Sciatic nerve (tissue), 2 donors: Measurements from ENCODE around the gene MSL3. TPM values are rescaled to one million over a fixed set of nuclear protein-coding genes. Genes with fewer than 3 reads are reported as not detected.

Experiments
- ATAC-seq: fragments of 200-7000 bp; cut with Tn5 transposase; one replicate; pipeline ENCODE4 v1.9.1; 2020; ENCODE audit warnings: mild to moderate bottlenecking, moderate library complexity
- DNase-seq: peaks from one replicate; pipeline ENCODE4 v3.0.0-alpha.2; 2020; ENCODE audit warnings: low spot score
- intact Hi-C: fragments of 100-400 bp; cut with DNase I; formaldehyde crosslinking; loops from one replicate; pipeline ENCODE4 v1.14.2; 2022
- total RNA-seq: library from RNA; stranded (reverse); fragmentation: NEBNext Ultra II Directional; extraction: Animal tissue kit (Norgen Biotek cat#: 25700); gene quantifications from one replicate; pipeline ENCODE4 v1.2.1, GENCODE V29; 2021
- donor health status: DM: no; HTN: no; CAD: no.
- donor health status: DM: no; HTN: no; CAD: no.

MSL3 gene
- 31.1 TPM for total RNA-seq

DNA sequence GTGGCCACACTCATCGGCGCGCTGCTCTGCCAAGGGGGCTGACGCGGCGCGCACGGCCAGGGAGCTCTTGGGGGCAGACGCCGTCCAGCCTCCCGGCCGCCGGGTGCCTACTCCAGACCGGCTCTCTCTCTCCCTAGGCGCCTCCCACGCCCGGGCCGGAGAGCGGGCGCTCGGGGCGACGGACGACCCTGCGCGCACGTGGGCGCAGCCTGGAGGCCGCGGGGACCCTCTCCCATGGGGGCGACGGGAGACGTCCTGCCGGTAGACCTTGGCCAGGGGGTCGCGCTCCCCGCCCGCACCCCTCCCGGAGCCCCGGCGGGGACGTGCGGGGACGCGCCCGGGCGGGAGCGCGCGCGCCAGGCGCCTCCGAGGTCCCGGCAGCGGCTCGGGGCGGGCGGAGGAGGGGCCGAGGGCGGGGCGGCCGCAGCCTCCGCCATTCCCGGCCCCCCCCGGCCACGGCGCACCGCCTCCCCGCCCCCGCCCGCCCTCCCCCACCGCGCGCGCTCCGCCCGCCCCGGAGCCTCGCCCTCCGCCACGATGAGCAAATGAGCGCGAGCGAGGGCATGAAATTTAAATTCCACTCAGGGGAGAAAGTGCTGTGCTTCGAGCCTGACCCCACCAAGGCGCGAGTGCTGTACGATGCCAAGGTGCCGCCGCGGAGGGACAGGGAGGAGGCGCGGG lies at the start of gene MSL3:
Gene MSL3, plus strand, starts transcription at position 519 of the 681 bp plus-strand sequence. Its CDS starts 27 bp downstream, at position 546.
- intact Hi-C loops, result no loop called here
- DNase-seq (peak; percentile 75), ATAC-seq (peak; percentile 52)

- intact Hi-C loops, result loop anchor here (10.0 kb wide), 1 partner anchor 188 kb away; no protein-coding TSS in a partner anchor
- ATAC-seq (no peak), DNase-seq (no peak)
These were observed 35.7 kb upstream of the MSL3 start for GRCh38 chrX:11722304-11722703.

DNA sequence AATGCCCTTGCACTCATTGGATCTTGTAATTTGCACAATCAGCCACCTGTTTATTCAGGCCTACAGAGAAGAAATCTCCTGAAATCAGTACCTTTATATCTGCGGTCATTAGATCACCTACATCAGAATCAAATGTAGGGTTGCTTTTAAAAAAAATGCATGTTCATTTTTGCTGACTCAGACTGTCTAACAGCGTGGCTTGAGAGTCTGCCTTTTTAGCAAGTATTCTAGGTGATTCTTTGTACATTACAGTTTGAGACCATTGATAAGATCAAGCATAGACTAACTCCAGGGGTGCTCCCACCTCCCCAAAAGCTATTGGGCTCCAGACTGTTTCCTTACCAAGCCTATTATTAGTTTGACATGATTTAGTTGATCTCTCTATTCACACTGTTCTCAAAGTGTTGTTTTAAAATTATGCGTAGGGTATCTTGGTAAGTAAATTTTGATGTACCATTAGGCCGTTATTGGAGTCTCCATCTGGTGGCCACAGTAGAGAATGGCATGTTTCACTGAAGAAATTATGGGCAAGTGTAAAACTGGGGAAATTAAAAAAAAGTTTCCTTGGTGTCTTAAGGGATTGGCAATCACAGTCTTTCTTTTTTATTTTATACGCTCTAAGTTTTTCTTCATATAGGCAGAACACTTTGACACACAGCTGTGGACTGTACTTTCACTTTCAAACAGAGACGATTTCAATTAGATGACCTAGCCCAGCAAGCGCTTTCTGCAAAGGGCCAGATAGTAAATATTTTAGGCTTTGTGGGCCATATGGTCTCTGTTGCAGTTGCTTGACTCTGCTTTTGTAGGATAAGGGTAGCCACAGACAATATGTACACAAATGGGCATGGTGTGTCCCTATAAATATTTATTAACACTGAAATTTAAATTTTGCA lies 33.7 kb upstream of the MSL3 start:
- intact Hi-C loops, result loop anchor here (10.0 kb wide), 1 partner anchor 190 kb away; no protein-coding TSS in a partner anchor
- DNase-seq, result no peak
- ATAC-seq, result peak; percentile 55

- intact Hi-C loops, result loop anchor here (10.0 kb wide), 1 partner anchor 191 kb away; no protein-coding TSS in a partner anchor
- no peak for DNase-seq
- no peak for ATAC-seq
These were observed 32.2 kb upstream of the MSL3 start for GRCh38 chrX:11725631-11726442.

GRCh38 chrX:11728556-11728955 lies 29.5 kb upstream of the MSL3 start:
- intact Hi-C loops, result loop anchor here (10.0 kb wide), 1 partner anchor 194 kb away; no protein-coding TSS in a partner anchor
- no peak for ATAC-seq

DNA sequence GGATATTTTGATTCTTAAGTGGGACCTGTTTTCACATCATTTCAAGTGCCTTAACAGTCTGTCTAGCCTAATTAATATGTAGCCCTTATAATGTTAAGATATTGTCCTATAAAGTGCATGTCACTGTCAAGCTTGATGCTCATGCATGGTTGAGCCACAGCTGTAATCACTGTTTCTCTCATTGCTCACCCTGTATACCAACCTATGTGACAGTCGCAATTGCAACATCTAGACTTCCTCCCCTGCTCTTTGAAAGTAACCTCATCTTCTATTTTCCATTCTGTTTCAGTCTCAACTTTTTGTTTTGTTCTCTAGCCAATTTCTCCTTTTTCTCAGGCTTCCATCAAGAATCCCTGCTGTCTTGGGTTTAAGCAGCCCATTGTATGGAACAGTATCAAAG lies 24.4 kb upstream of the MSL3 start:
- DNase-seq (no peak), ATAC-seq (no peak)
- intact Hi-C loops, result no loop called here

More at GRCh38 chrX:11728556-11728955, 29.5 kb upstream of the MSL3 start:
- no peak for DNase-seq

GRCh38 chrX:11739776-11740175 lies 18.3 kb upstream of the MSL3 start:
- ATAC-seq (no peak), DNase-seq (no peak)
- intact Hi-C loops, result no loop called here

DNA sequence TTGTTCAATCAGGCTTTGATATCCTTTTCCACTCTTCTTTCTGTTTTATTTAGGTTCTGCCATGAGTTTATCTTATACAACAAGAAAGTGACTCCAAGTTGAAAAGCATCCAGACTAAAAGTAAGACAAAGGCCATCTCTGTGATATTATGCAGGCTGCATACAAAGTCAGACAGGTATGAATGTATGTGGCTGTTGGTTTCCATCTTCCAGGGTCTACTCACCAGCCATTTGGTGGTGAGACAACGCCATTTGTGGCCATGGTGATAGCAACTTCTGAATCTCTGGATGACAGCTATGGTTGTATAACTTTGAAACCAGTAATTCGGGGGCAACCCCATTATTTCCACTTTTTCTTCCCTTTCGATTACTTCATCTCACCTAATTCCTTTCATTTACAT lies 17.2 kb upstream of the MSL3 start:
- ATAC-seq (no peak), DNase-seq (no peak)
- intact Hi-C loops, result no loop called here

DNA sequence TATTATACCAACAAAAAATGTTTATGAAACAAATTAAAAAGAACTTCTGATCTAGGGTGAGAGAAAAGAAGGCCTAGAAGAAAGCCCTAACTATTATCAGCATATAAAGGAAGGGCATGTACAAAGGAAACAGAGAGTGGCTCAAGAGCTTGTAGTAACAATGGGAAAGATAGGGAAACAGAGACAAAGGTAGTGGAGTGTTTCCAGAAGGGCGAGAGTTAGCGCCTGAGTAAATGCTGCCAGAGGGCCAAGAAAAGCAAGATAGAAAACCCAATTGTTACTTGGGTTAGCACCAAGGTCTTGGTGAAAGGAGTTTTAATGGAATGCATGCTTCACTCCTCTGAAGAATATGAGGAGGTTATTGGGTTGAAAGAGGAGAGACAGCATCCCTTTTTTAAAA lies 16.5 kb upstream of the MSL3 start:
- intact Hi-C loops, result no loop called here
- ATAC-seq, result no peak
- DNase-seq, result no peak

GRCh38 chrX:11745881-11746280 lies 12.2 kb upstream of the MSL3 start:
- DNase-seq (no peak), ATAC-seq (no peak)
- intact Hi-C loops, result no loop called here

- intact Hi-C loops, result no loop called here
- ATAC-seq (no peak), DNase-seq (no peak)
These were observed 8.0 kb upstream of the MSL3 start for GRCh38 chrX:11750046-11750445.

DNA sequence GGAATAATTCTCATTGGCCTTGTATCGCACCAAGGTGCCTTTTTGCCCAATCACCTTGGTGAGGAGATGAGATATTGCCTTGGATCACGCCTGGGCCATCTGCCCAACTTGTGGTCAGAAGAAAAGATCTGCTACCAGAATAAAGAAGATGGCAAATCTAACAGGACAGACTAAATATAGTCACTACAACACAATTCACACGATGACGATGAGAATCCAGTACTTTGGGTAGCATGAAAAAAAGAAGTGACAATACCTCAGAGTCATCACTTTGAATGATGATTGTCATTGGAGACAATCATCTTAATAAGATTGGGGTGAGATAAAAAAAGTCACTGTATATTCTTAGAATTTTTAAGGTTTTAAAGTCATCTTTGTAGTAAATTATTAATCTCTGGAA lies 7.3 kb upstream of the MSL3 start:
- DNase-seq (no peak), ATAC-seq (no peak)
- intact Hi-C loops, result no loop called here

DNA sequence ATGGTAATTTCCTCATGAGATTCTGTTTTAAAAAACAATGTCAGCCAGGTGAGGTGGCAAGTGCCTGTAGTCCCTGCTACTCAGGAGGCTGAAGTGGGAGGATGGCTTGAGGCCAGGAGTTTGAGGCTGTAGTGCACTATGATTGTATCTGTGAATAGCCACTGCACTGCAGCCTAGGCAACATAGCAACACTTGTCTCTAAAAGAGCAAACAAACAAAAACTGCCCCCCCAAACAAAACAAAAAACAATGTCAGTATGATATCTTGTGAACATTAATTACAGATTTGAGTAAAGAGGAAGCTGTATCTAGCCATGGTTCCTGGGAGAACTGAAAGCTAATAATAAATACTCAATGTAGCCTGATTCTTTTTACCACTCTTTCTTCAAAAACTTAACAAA lies 6.8 kb upstream of the MSL3 start:
- DNase-seq, result no peak
- intact Hi-C loops, result no loop called here
- ATAC-seq, result no peak

GRCh38 chrX:11753668-11754067 lies 4.4 kb upstream of the MSL3 start:
- no peak for DNase-seq
- intact Hi-C loops, result no loop called here
- no peak for ATAC-seq

DNA sequence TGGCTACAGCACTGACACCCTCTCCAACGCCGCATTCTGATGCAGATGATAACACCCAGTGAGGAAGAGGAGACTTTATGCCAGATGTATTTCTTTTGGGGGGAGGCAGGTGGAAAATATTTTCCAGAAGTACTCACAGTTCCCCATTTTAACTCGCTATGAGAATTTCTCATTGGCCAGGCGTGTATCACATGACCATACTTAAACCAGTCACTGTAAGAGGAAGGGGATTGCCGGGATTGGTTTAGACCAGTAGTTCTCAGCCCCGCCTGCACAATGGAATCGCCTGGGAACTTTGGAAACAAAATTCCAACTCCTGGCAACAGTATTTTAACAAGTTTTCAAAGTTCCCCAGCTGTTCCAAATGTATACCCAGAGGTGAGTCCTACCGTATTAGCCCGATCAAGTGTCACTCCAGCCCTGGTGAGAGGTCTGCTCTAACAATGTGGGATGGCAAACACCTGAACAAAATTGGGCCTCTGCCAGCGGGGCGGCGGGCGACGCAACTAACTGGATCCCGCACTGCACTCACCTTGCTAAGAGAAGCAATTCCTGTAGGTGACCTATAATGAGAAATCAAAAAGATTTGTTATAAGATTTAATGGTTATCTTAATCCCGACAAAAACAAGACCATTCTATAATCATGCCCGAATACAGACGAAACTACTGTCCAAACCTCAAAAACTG lies 2.9 kb upstream of the MSL3 start:
- intact Hi-C loops, result no loop called here
- no peak for DNase-seq

DNA sequence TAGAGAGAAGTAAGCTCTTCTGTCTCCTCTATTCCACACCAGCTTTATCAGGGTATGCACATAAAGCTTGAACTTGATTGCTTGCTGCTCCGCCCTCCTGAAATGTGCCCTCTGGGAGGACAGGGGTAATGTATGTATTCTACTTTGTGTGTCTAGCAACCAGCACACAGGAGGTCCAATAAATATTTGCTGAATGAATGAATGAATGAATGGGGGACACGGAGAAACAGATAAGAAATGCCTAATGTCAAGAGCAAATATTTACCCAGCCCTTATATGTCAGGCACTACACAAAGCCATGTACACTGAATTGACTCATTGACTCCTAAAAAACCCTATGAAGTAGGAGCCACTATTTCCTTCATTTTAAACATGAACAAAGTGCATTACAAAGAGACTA lies 2.3 kb upstream of the MSL3 start:
- DNase-seq (no peak), ATAC-seq (no peak)
- intact Hi-C loops, result no loop called here

More for the DNA sequence above, 2.9 kb upstream of the MSL3 start:
- no peak for ATAC-seq

GRCh38 chrX:11756354-11757318 lies 1.4 kb upstream of the MSL3 start:
- intact Hi-C loops, result no loop called here
- DNase-seq (no peak), ATAC-seq (no peak)

DNA sequence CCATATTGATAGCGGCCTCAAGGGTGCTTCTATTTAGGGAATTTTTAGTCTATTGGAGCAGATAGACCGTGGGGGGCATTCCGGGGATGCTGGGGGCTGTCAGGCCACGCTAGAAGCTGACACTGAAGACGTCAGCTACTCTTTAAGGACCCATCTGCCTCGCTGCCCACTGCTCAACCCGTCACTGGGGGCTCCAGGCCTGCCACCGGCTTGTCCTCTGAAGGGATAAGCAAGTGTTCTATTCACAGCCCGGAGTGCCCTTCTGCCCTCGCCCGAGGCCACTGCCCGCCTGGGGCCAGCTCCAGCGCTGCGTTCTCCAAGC lies 679 bp upstream of the MSL3 start:
- no peak for DNase-seq
- ATAC-seq, result no peak
- intact Hi-C loops, result no loop called here
